Breast epithelium (tissue), 4 donors: ENCODE data around the gene FCSK. TPM values are rescaled to one million over a fixed set of nuclear protein-coding genes. Genes with fewer than 3 reads are reported as not detected.
"Not testable (repeated sequence)": the region's sequence is repeated elsewhere in the genome, so short reads cannot be mapped to it uniquely, and the experiment has no call there.

Experiments used
- DNase-seq, 2 donors: peaks; one replicate each; pipeline ENCODE4 v3.0.0-alpha.2; 2019; ENCODE audit warnings: low spot score in 2 of 2
- H3K27ac ChIP-seq, 2 donors: fragments of 200-600 bp; sonication (generic) in 1 of 2; one replicate each; pipeline ENCODE4 v1.5.1; 2016 to 2019; ENCODE audit warnings: mild to moderate bottlenecking in 1 of 2
- H3K27me3 ChIP-seq, 2 donors: fragments of 200-600 bp; sonication (generic) in 1 of 2; one replicate each; pipeline versions ENCODE4 v1.5.1 to v1.6.0; 2017 to 2019; ENCODE audit warnings: control low read depth in 1 of 2, mild to moderate bottlenecking in 1 of 2
- H3K36me3 ChIP-seq: fragments of 200-600 bp; one replicate; pipeline ENCODE4 v1.5.1; 2019
- H3K4me1 ChIP-seq, 2 donors: fragments of 200-600 bp; sonication (generic); one replicate each; pipeline ENCODE4 v1.5.1; 2016 to 2019; ENCODE audit warnings: control low read depth in 1 of 2
- H3K4me3 ChIP-seq, 3 donors: fragments of 200-600 bp; sonication (generic); 1 replicate in 2 of 3; 2 replicates in 1 of 3; pipeline ENCODE4 v1.5.1; 2016 to 2019; ENCODE audit warnings: mild to moderate bottlenecking in 3 of 3, moderate library complexity in 2 of 3
- H3K9me3 ChIP-seq, 2 donors: fragments of 200-600 bp; sonication (generic) in 1 of 2; one replicate each; pipeline ENCODE4 v1.5.1; 2016 to 2019; ENCODE audit warnings: control low read depth in 1 of 2
- CTCF ChIP-seq, 3 donors: fragments of 450-650 bp; IDR thresholded peaks; one replicate each; pipeline ENCODE4 v1.5.1; 2016 to 2017; ENCODE audit warnings: antibody characterized with exemption in 3 of 3, mild to moderate bottlenecking in 3 of 3, moderate library complexity in 3 of 3
- POLR2A ChIP-seq: fragments of 450-650 bp; IDR thresholded peaks from one replicate; pipeline ENCODE4 v1.6.1; 2016; ENCODE audit warnings: antibody characterized with exemption, mild to moderate bottlenecking, moderate library complexity
- POLR2AphosphoS5 ChIP-seq, 3 donors: sonication (generic); formaldehyde crosslinking; IDR thresholded peaks; one replicate each; pipeline ENCODE4 v1.6.1; 2017; ENCODE audit warnings: antibody characterized with exemption in 3 of 3
- intact Hi-C: fragments of 100-400 bp; cut with DNase I; formaldehyde crosslinking; loops from one replicate; pipeline ENCODE4 v1.15.1; 2023; ENCODE audit warnings: low total_unique reads
- total RNA-seq, 3 donors: library from RNA; depleted of rRNA; stranded (reverse); fragments of >200 nt; gene quantifications; one replicate each; pipeline ENCODE4 v1.1.0, GENCODE V29; 2016

FCSK gene
- total RNA-seq, 3 donors from 2014 or later = 10.7 to 27.8 (median 18.0) TPM

- no peak for DNase-seq
- H3K4me3 ChIP-seq = peak overlapping the region; percentile 72 to 89 (median 81)
- TF ChIP-seq POLR2A (no peak), CTCF (IDR thresholded peaks at IDR 0.05) (no peak), POLR2AphosphoS5 (IDR thresholded peaks at IDR 0.05) (no peak)
- peaks cover 7 to 9% of the 10 kb centered on the region in 2 donors for H3K4me1 ChIP-seq
- intact Hi-C loops = no loop called here
- H3K36me3 ChIP-seq = no peaks in the 10 kb centered on the region
- no peaks in the 10 kb centered on the region for H3K9me3 ChIP-seq
- peak overlapping the region in 1 of 2 donors; percentile 93 for H3K27ac ChIP-seq
- H3K27me3 ChIP-seq = no peaks in the 10 kb centered on the region
Measured at GRCh38 chr16:70522216-70523075, 68.1 kb downstream of the FCSK start.

GRCh38 chr16:70523076-70523742 lies 68.8 kb downstream of the FCSK start, which contains the start of gene COG4:
Gene COG4 (minus strand): TSS chr16:70523554. CDS start chr16:70523543, 11 bp downstream.
- no peaks in the 10 kb centered on the region for H3K9me3 ChIP-seq
- no peaks in the 10 kb centered on the region for H3K36me3 ChIP-seq
- DNase-seq = peak; percentile 80 to 86
- no peaks in the 10 kb centered on the region for H3K27me3 ChIP-seq
- peak within 1 kb of the TSS; percentile 93 to 95 for H3K27ac ChIP-seq
- H3K4me1 ChIP-seq = peaks cover 9 to 10% of the 10 kb centered on the region in 2 donors
- intact Hi-C loops = no loop called here
- TF ChIP-seq POLR2A (no peak), POLR2AphosphoS5 (IDR thresholded peaks at IDR 0.05) (peak in 1 of 3 donors; percentile 32), CTCF (IDR thresholded peaks at IDR 0.05) (no peak)
- peak within 1 kb of the TSS; percentile 72 to 89 (median 81) for H3K4me3 ChIP-seq

- peaks cover 9 to 10% of the 10 kb centered on the region in 2 donors for H3K4me1 ChIP-seq
- intact Hi-C loops = no loop called here
- DNase-seq = peak; percentile 62 to 67
- peak within 1 kb of the TSS; percentile 93 to 95 for H3K27ac ChIP-seq
- H3K27me3 ChIP-seq = no peaks in the 10 kb centered on the region
- H3K36me3 ChIP-seq = no peaks in the 10 kb centered on the region
- H3K4me3 ChIP-seq = peak within 1 kb of the TSS; percentile 72 to 89 (median 81)
- no peaks in the 10 kb centered on the region for H3K9me3 ChIP-seq
- TF ChIP-seq CTCF (IDR thresholded peaks at IDR 0.05) (peak in 1 of 3 donors; percentile 13), POLR2AphosphoS5 (IDR thresholded peaks at IDR 0.05) (peak; percentile 63 to 93 (median 87)), POLR2A (peak; percentile 41)
Measured at GRCh38 chr16:70523743-70524398, 69.5 kb downstream of the FCSK start, which contains the start of gene SF3B3. Gene SF3B3 (plus strand): TSS chr16:70523816. CDS start chr16:70526657, 2,841 bp downstream.

- Histone ChIP-seq H3K4me3 (peak overlapping the region; percentile 72 to 89 (median 81)), H3K27ac (peak overlapping the region; percentile 93 to 95)
- H3K36me3 ChIP-seq, H3K27me3 ChIP-seq, H3K9me3 ChIP-seq, intact Hi-C loops, H3K4me1 ChIP-seq: not testable (repeated sequence)
- peak; percentile 27 to 57 for DNase-seq
Measured at GRCh38 chr16:70524399-70524825, 70.0 kb downstream of the FCSK start.

- intact Hi-C loops = no loop called here
- Histone ChIP-seq H3K27me3 (no peaks in the 10 kb centered on the region), H3K36me3 (peaks cover 4% of the 10 kb centered on the region), H3K4me3 (peak overlapping the region in 1 of 3 donors; percentile 10), H3K27ac (no peak overlapping the region), H3K9me3 (no peaks in the 10 kb centered on the region), H3K4me1 (peaks cover 9 to 10% of the 10 kb centered on the region in 2 donors)
- TF ChIP-seq POLR2A (no peak), POLR2AphosphoS5 (IDR thresholded peaks at IDR 0.05) (no peak), CTCF (IDR thresholded peaks at IDR 0.05) (no peak)
- DNase-seq = no peak
Measured at GRCh38 chr16:70526403-70526802, 72.0 kb downstream of the FCSK start.
